HCT116 (cell line): ENCODE results near the gene JSRP1. TPM values are rescaled to one million over a fixed set of nuclear protein-coding genes. Genes with fewer than 3 reads are reported as not detected.

Source experiments
- ATAC-seq: fragments of 200-7000 bp; cut with Tn5 transposase; 2 replicates; pipeline ENCODE4 v1.9.1; 2020; ENCODE audit warnings: mild to moderate bottlenecking, moderate library complexity
- Bru-seq: library from RNA; stranded (reverse); fragments of 400-500 nt; gene quantifications from one replicate; lab custom pipeline; 2021; lab: Mats Ljungman, UMichigan
- BruChase-seq, 2 experiments: library from RNA; stranded (reverse); fragments of 400-500 nt; gene quantifications; one replicate each; lab custom pipeline; 2021; lab: Mats Ljungman, UMichigan
- BruUV-seq: library from RNA; stranded (reverse); fragments of 400-500 nt; replicated peaks from 2 replicates; lab custom pipeline; 2021; lab: Mats Ljungman, UMichigan
- CTCF ChIA-PET: fragments of 300-600 bp; sonication (Branson Sonifier 250); formaldehyde crosslinking; loops from one replicate; lab custom pipeline; 2021; ENCODE audit warnings: antibody characterized with exemption; lab: Charles Lee
- POLR2A ChIA-PET: fragments of 300-600, 350-600 bp; sonication (Branson Sonifier 250); formaldehyde crosslinking; loops from one replicate; lab custom pipeline; 2021; ENCODE audit warnings: antibody characterized with exemption; lab: Charles Lee
- RAD21 ChIA-PET, 2 experiments: fragments of 300-600 bp; sonication (Branson Sonifier 250); formaldehyde crosslinking; loops; one replicate each; lab custom pipeline; 2023; ENCODE audit warnings: low total read pairs in 2 of 2; ENCODE audit not compliant: uncharacterized antibody in 2 of 2, unreplicated experiment in 2 of 2, low non-redundant PET in 1 of 2; lab: Charles Lee
- DNase-seq: peaks from one replicate; pipeline ENCODE4 v3.0.0-alpha.2; 2010; ENCODE audit warnings: low read depth, low spot score
- H2AFZ ChIP-seq: fragments of 200-600 bp; shearing (Covaris generic), sonication (generic); 2 replicates; pipeline ENCODE4 v1.6.1; 2017; ENCODE audit warnings: low read depth, mixed run types, mixed read lengths, antibody characterized with exemption, low read length; ENCODE audit not compliant: poor library complexity, severe bottlenecking
- H3K27ac ChIP-seq: 2 replicates; pipeline ENCODE4 v1.5.1; 2012; ENCODE audit warnings: low read depth, low read length
- H3K27me3 ChIP-seq: fragments of 200-600 bp; sonication (generic); 2 replicates; pipeline ENCODE4 v1.6.1; 2016; ENCODE audit warnings: mixed run types, low read length, mixed read lengths; ENCODE audit not compliant: insufficient read depth
- H3K36me3 ChIP-seq, 2 experiments: fragments of 200-500 bp in 1 of 2; fragments of 200-600 bp in 1 of 2; sonication (Bioruptor generic) in 1 of 2; sonication (generic) in 1 of 2; 2 replicates each; pipeline versions ENCODE4 v1.5.1 to v1.6.1; 2014 to 2016; ENCODE audit warnings: low read length in 2 of 2, inconsistent platforms in 1 of 2, mixed read lengths in 1 of 2, mixed run types in 1 of 2; ENCODE audit not compliant: insufficient read depth in 2 of 2, control insufficient read depth in 1 of 2
- H3K4me1 ChIP-seq, 2 experiments: fragments of 200-600 bp in 1 of 2; sonication (generic) in 1 of 2; 2 replicates each; pipeline versions ENCODE4 v1.5.1 to v1.6.1; 2012 to 2017; ENCODE audit warnings: low read length in 2 of 2, inconsistent platforms in 1 of 2, mild to moderate bottlenecking in 1 of 2, mixed read lengths in 1 of 2, mixed run types in 1 of 2, moderate library complexity in 1 of 2; ENCODE audit not compliant: insufficient read depth in 2 of 2, control insufficient read depth in 1 of 2
- H3K4me2 ChIP-seq: fragments of 200-600 bp; sonication (generic); 2 replicates; pipeline ENCODE4 v1.6.1; 2017; ENCODE audit warnings: mixed run types, low read length, mixed read lengths
- H3K4me3 ChIP-seq, 2 experiments: fragments of 200-600 bp in 1 of 2; sonication (generic) in 1 of 2; replicated peaks in 1 of 2; 2 replicates each; pipeline ENCODE4 v1.5.1; 2011 to 2016; ENCODE audit warnings: low read length in 2 of 2, control low read depth in 1 of 2, low read depth in 1 of 2, mild to moderate bottlenecking in 1 of 2, mixed read lengths in 1 of 2, mixed run types in 1 of 2
- H3K79me2 ChIP-seq: fragments of 200-600 bp; sonication (generic); 2 replicates; pipeline ENCODE4 v1.6.1; 2017; ENCODE audit warnings: mild to moderate bottlenecking, mixed run types, low read length, moderate library complexity, mixed read lengths; ENCODE audit not compliant: insufficient read depth
- H3K9ac ChIP-seq: fragments of 200-600 bp; sonication (generic); 2 replicates; pipeline ENCODE4 v1.6.1; 2016; ENCODE audit warnings: low read length, mixed read lengths
- H3K9me2 ChIP-seq: fragments of 200-600 bp; sonication (generic), shearing (Covaris generic); 2 replicates; pipeline ENCODE4 v1.6.1; 2017; ENCODE audit warnings: mixed run types, mild to moderate bottlenecking, moderate library complexity; ENCODE audit not compliant: insufficient read depth
- H3K9me3 ChIP-seq, 2 experiments: fragments of 200-500 bp in 1 of 2; fragments of 200-600 bp in 1 of 2; sonication (Bioruptor generic) in 1 of 2; sonication (generic) in 1 of 2; 2 replicates each; pipeline ENCODE4 v1.6.1; 2014 to 2017; ENCODE audit warnings: low read length in 2 of 2, mixed read lengths in 2 of 2, inconsistent platforms in 1 of 2, low read depth in 1 of 2, mild to moderate bottlenecking in 1 of 2, mixed run types in 1 of 2, moderate library complexity in 1 of 2; ENCODE audit not compliant: control insufficient read depth in 1 of 2, insufficient read depth in 1 of 2
- H4K20me1 ChIP-seq: fragments of 200-600 bp; sonication (generic), shearing (Covaris generic); 2 replicates; pipeline ENCODE4 v1.6.1; 2017; ENCODE audit warnings: mixed run types, mild to moderate bottlenecking, moderate library complexity; ENCODE audit not compliant: insufficient read depth
- CBX3 ChIP-seq: IDR thresholded peaks from 2 replicates; pipeline ENCODE4 v1.6.1; 2012; ENCODE audit warnings: low read depth
- CEBPB ChIP-seq: IDR thresholded peaks from 2 replicates; pipeline ENCODE4 v1.6.1; 2012; ENCODE audit warnings: low read depth
- EGR1 ChIP-seq: IDR thresholded peaks from 2 replicates; pipeline ENCODE4 v1.6.1; 2012; ENCODE audit warnings: low read depth
- ELF1 ChIP-seq: IDR thresholded peaks from 2 replicates; pipeline ENCODE4 v1.6.1; 2012; ENCODE audit warnings: low read depth, borderline replicate concordance
- EZH2phosphoT487 ChIP-seq: fragments of 200-600 bp; IDR thresholded peaks from 2 replicates; pipeline ENCODE4 v1.6.1; 2018; ENCODE audit warnings: antibody characterized with exemption, borderline replicate concordance
- JUND ChIP-seq: IDR thresholded peaks from 2 replicates; pipeline ENCODE4 v1.6.1; 2012
- POLR2A ChIP-seq: IDR thresholded peaks from 2 replicates; pipeline ENCODE4 v1.7.0; 2011; ENCODE audit warnings: borderline replicate concordance; ENCODE audit not compliant: insufficient read depth, insufficient read length; ENCODE audit errors: extremely low read depth
- RAD21 ChIP-seq: IDR thresholded peaks from 2 replicates; pipeline ENCODE4 v1.6.1; 2012; ENCODE audit warnings: low read depth, mild to moderate bottlenecking
- REST ChIP-seq: IDR thresholded peaks from 2 replicates; pipeline ENCODE4 v1.6.1; 2012; ENCODE audit warnings: low read depth
- SIN3A ChIP-seq: IDR thresholded peaks from 2 replicates; pipeline ENCODE4 v1.6.1; 2012; ENCODE audit warnings: low read depth
- SP1 ChIP-seq: IDR thresholded peaks from 2 replicates; pipeline ENCODE4 v1.6.1; 2012; ENCODE audit warnings: low read depth
- TCF7L2 ChIP-seq: IDR thresholded peaks from 2 replicates; pipeline ENCODE4 v1.7.0; 2011; ENCODE audit warnings: borderline replicate concordance, inconsistent platforms; ENCODE audit not compliant: insufficient read depth, insufficient read length; ENCODE audit errors: extremely low read depth
- ZNF274 ChIP-seq: fragments of 200-500 bp; sonication (Bioruptor generic); IDR thresholded peaks from 2 replicates; pipeline ENCODE4 v1.6.1; 2014; ENCODE audit warnings: mild to moderate bottlenecking, low read depth, low read length, inconsistent platforms
- intact Hi-C: fragments of 100-400 bp; cut with micrococcal nuclease; formaldehyde crosslinking; loops from 2 replicates; pipeline ENCODE4 v1.10.0; 2022
- long read RNA-seq: library from polyadenylated mRNA; unstranded; transcript quantifications from one replicate; pipeline ENCODE4 v2.0.0, GENCODE V29; 2021; ENCODE audit not compliant: unreplicated experiment
- polyA plus RNA-seq: library from polyadenylated mRNA; unstranded; fragments of >200 nt; gene quantifications from 2 replicates; pipeline ENCODE4 v1.2.1, GENCODE V29; 2012; ENCODE audit warnings: missing spikeins
- total RNA-seq: library from RNA; stranded (reverse); gene quantifications from one replicate; pipeline ENCODE4 v1.2.1, GENCODE V29; 2021; ENCODE audit not compliant: unreplicated experiment
- TF ChIP-seq, protein P1 (sequence below): IDR thresholded peaks from 2 replicates; pipeline ENCODE4 v1.6.1; 2012

Gene JSRP1, protein sequence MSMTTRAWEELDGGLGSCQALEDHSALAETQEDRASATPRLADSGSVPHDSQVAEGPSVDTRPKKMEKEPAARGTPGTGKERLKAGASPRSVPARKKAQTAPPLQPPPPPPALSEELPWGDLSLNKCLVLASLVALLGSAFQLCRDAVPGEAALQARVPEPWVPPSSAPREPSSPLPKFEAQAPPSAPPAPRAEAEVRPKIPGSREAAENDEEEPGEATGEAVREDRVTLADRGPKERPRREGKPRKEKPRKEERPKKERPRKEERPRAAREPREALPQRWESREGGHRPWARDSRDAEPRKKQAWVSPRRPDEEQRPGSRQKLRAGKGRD
- 0.30 TPM for total RNA-seq
- polyA plus RNA-seq: 1.3 and 1.5 TPM in 2 replicates
- Bru-seq, nascent RNA: percentile 8 among the genes with signal in this experiment
- BruChase-seq, experiment 1, labeled RNA remaining after a 6-hour chase: not detected
- not detected for BruChase-seq, experiment 2, labeled RNA remaining after a 2-hour chase
- long read RNA-seq, partial matches to known transcripts: 0 of 2 reads
- long read RNA-seq, other reads (novel, unspliced or antisense): 2 of 2 reads

- Histone ChIP-seq H3K9me2 (no peaks in the 10 kb centered on the region), H3K79me2 (no peaks in the 10 kb centered on the region), H3K27ac (no peak within 1 kb of the TSS), H3K9ac (no peak within 1 kb of the TSS), H3K27me3 (no peaks in the 10 kb centered on the region), H2AFZ (no peak within 1 kb of the TSS), H4K20me1 (no peaks in the 10 kb centered on the region), H3K4me1 (no peaks in the 10 kb centered on the region; a peak in 1 of 4 replicates), H3K4me2 (no peak within 1 kb of the TSS), H3K36me3 (no peaks in the 10 kb centered on the region), H3K9me3 (no peaks in the 10 kb centered on the region), H3K4me3 (no peak within 1 kb of the TSS)
- TF ChIP-seq SIN3A (no peak), JUND (no peak), POLR2A (no peak), CEBPB (no peak), TCF7L2 (no peak), SP1 (no peak), RAD21 (no peak), ELF1 (no peak), ZNF274 (no peak), EGR1 (no peak), CBX3 (no peak), EZH2phosphoT487 (no peak), REST (no peak)
- TF ChIP-seq, protein P1, sequence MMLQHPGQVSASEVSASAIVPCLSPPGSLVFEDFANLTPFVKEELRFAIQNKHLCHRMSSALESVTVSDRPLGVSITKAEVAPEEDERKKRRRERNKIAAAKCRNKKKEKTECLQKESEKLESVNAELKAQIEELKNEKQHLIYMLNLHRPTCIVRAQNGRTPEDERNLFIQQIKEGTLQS: no peak
- ATAC-seq (no peak), DNase-seq (no peak)
- ChIA-PET POLR2A (no interaction called here), RAD21 (no interaction called here), CTCF (no interaction called here)
- BruUV-seq: no TSS peak
- intact Hi-C loops: no loop called here
These were observed at the start of gene JSRP1 for GRCh38 chr19:2255982-2256685. TSS of gene JSRP1 (minus strand) at chr19:2256417. CDS start at chr19:2255314, 1,103 bp downstream.
